Keratinocyte (primary cell): ENCODE measurements around the gene ADCY4. TPM values are rescaled to one million over a fixed set of nuclear protein-coding genes. Genes with fewer than 3 reads are reported as not detected.

Experiments used
- DNase-seq: peaks from one replicate; pipeline ENCODE4 v3.0.0-alpha.2; 2011; ENCODE audit warnings: low read depth, missing footprints, low spot score
- FAIRE-seq: peaks from 2 replicates; lab custom pipeline; 2011; peaks lifted over from hg19 to GRCh38; lab: Jason Lieb, UNC
- H2AFZ ChIP-seq: 2 replicates; pipeline ENCODE4 v1.6.0; 2012; ENCODE audit warnings: low read length, control low read depth, inconsistent platforms; ENCODE audit not compliant: control insufficient read depth
- H3K27ac ChIP-seq: 2 replicates; pipeline ENCODE4 v1.5.1; 2011; ENCODE audit warnings: low read length; ENCODE audit not compliant: control insufficient read depth, insufficient read depth
- H3K27me3 ChIP-seq: 3 replicates; pipeline ENCODE4 v1.6.0; 2011; ENCODE audit warnings: low read length; ENCODE audit not compliant: control insufficient read depth, insufficient read depth; ENCODE audit errors: extremely low read depth
- H3K36me3 ChIP-seq, 2 experiments: 2 replicates in 1 of 2; 3 replicates in 1 of 2; pipeline ENCODE4 v1.5.1; 2011; ENCODE audit warnings: low read length in 2 of 2, mild to moderate bottlenecking in 1 of 2; ENCODE audit not compliant: control insufficient read depth in 2 of 2, insufficient read depth in 2 of 2; ENCODE audit errors: extremely low read depth in 1 of 2
- H3K4me1 ChIP-seq: 3 replicates; pipeline ENCODE4 v1.5.1; 2011; ENCODE audit warnings: low read length; ENCODE audit not compliant: control insufficient read depth, insufficient read depth; ENCODE audit errors: extremely low read depth
- H3K4me2 ChIP-seq: 3 replicates; pipeline ENCODE4 v1.6.0; 2011; ENCODE audit warnings: low read depth, low read length; ENCODE audit not compliant: control insufficient read depth, insufficient read depth; ENCODE audit errors: extremely low read depth
- H3K4me3 ChIP-seq, 3 experiments: fragments of 200-600 bp in 1 of 3; sonication (generic) in 1 of 3; 2 replicates in 2 of 3; 3 replicates in 1 of 3; pipeline ENCODE4 v1.5.1; 2011 to 2016; ENCODE audit warnings: low read length in 3 of 3, mild to moderate bottlenecking in 3 of 3, control low read depth in 2 of 3, inconsistent platforms in 1 of 3, low read depth in 1 of 3, mixed read lengths in 1 of 3, mixed run types in 1 of 3, moderate library complexity in 1 of 3; ENCODE audit not compliant: control insufficient read depth in 2 of 3, insufficient read depth in 2 of 3; ENCODE audit errors: extremely low read depth in 1 of 3
- H3K79me2 ChIP-seq: 2 replicates; pipeline ENCODE4 v1.6.0; 2012; ENCODE audit warnings: low read length; ENCODE audit not compliant: control insufficient read depth, insufficient read depth
- H3K9ac ChIP-seq: 3 replicates; pipeline ENCODE4 v1.6.0; 2011; ENCODE audit warnings: low read length; ENCODE audit not compliant: control insufficient read depth, insufficient read depth; ENCODE audit errors: extremely low read depth
- H3K9me1 ChIP-seq: 3 replicates; pipeline ENCODE4 v1.6.0; 2011; ENCODE audit warnings: low read length; ENCODE audit not compliant: control insufficient read depth, insufficient read depth; ENCODE audit errors: extremely low read depth
- H3K9me3 ChIP-seq: 2 replicates; pipeline ENCODE4 v1.5.1; 2012; ENCODE audit warnings: low read depth, low read length; ENCODE audit not compliant: control insufficient read depth
- H4K20me1 ChIP-seq: 3 replicates; pipeline ENCODE4 v1.6.0; 2011; ENCODE audit warnings: low read length; ENCODE audit not compliant: control insufficient read depth, insufficient read depth; ENCODE audit errors: extremely low read depth
- EZH2 ChIP-seq: IDR thresholded peaks from one replicate; pipeline ENCODE4 v1.6.1; 2012; ENCODE audit warnings: inconsistent platforms, mild to moderate bottlenecking, low read length, moderate library complexity
- dilution Hi-C: fragments of 300-500 bp; cut with MboI; formaldehyde crosslinking; loops from one replicate; pipeline ENCODE4 v1.7.0; 2020; ENCODE audit warnings: low sequenced_read_pairs; ENCODE audit not compliant: extremely low pct_ligation_motif_present
- polyA plus RNA-seq, 5 experiments: library from polyadenylated mRNA; depleted of rRNA in 3 of 5; stranded (reverse) in 3 of 5; stranded (forward) in 1 of 5; unstranded in 1 of 5; fragments of >200 nt; gene quantifications; 1 replicate in 1 of 5; 2 replicates in 3 of 5; 3 replicates in 1 of 5; pipeline versions ENCODE4 v1.2.1 to v1.2.3, GENCODE V29; 2011 to 2012; ENCODE audit warnings: missing spikeins in 2 of 5, low read depth in 1 of 5, low replicate concordance in 1 of 5
- TF ChIP-seq, protein P1 (sequence below), 3 experiments: IDR thresholded peaks in 1 of 3; conservative IDR thresholded peaks in 1 of 3; optimal IDR thresholded peaks in 1 of 3; 2 replicates in 2 of 3; 3 replicates in 1 of 3; pipeline versions ENCODE3 to v1.5.1; 2011; ENCODE audit warnings: low read length in 3 of 3, mild to moderate bottlenecking in 3 of 3, moderate library complexity in 2 of 3, control low read depth in 1 of 3, inconsistent platforms in 1 of 3; ENCODE audit not compliant: insufficient read depth in 2 of 3; ENCODE audit errors: extremely low read depth in 1 of 3

ADCY4 gene
- polyA plus RNA-seq, 1 donor (not counting 4 experiments of a cell fraction or from before 2014, with no cell fraction given), result 0.21 TPM

DNA sequence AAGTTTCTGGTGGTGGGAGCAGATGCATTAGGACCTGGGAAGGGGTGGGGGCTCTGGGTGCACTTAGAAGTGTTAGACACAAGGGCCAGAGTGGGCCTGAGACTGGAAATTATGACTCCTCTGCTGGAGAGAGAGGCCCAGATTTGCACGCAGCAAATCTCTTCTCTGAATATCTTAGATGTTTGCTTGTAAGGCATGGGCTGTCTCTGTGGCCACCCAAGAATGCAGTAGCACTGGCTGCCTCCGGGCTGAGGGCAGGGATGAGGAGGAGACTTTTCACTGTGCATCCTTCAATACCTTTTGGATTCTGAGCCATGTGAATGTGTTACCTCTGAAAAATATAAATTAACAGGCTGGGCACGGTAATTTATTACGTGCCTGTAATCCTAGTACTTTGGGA is 49.5 kb downstream of the ADCY4 start:
- Histone ChIP-seq H3K9me3 (no peaks in the 10 kb centered on the region), H3K4me1 (peaks cover 11% of the 10 kb centered on the region)
- no peak for FAIRE-seq

DNA sequence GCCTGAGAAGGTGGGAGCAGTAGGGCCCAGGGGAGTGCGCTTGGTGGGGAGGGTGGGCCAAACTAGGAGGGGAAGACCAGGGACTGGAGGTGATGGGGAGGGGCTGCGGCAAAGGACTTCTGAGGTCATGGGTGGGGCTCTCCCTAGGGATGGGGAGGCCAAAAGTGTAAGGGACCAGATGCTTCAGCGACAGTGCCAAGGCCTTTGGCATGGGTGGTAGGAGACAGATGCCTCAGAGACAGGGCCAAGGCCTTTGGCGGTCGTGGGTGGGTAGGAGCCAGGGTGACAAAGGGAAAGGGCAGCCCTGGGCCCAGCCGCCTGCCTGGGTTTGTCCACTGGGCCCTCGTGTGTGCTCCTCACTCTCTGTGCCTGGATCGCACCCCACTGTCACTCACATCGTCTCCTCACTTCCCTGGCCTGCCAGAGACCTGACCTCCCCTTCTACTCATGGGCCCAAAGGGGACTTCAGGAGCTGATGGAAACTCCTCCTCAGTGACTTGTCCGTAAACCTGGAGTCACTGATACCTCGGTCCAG is 50.3 kb downstream of the ADCY4 start:
- dilution Hi-C loops, result no loop called here
- Histone ChIP-seq H3K9me1 (no peaks in the 10 kb centered on the region), H3K27ac (no peak overlapping the region), H2AFZ (no peak overlapping the region), H3K36me3 (peaks cover 2 to 4% of the 10 kb centered on the region in 2 experiments), H3K4me2 (no peak overlapping the region), H3K4me3 (no peak overlapping the region), H3K4me1 (peaks cover 14% of the 10 kb centered on the region), H4K20me1 (no peaks in the 10 kb centered on the region), H3K27me3 (no peaks in the 10 kb centered on the region), H3K79me2 (no peaks in the 10 kb centered on the region), H3K9ac (no peak overlapping the region), H3K9me3 (no peaks in the 10 kb centered on the region)
- FAIRE-seq (no peak), DNase-seq (no peak)
- TF ChIP-seq EZH2, result no peak
- TF ChIP-seq, protein P1, sequence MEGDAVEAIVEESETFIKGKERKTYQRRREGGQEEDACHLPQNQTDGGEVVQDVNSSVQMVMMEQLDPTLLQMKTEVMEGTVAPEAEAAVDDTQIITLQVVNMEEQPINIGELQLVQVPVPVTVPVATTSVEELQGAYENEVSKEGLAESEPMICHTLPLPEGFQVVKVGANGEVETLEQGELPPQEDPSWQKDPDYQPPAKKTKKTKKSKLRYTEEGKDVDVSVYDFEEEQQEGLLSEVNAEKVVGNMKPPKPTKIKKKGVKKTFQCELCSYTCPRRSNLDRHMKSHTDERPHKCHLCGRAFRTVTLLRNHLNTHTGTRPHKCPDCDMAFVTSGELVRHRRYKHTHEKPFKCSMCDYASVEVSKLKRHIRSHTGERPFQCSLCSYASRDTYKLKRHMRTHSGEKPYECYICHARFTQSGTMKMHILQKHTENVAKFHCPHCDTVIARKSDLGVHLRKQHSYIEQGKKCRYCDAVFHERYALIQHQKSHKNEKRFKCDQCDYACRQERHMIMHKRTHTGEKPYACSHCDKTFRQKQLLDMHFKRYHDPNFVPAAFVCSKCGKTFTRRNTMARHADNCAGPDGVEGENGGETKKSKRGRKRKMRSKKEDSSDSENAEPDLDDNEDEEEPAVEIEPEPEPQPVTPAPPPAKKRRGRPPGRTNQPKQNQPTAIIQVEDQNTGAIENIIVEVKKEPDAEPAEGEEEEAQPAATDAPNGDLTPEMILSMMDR (optimal IDR thresholded peaks at IDR 0.05 in 1 of 3, IDR thresholded peaks at IDR 0.05 in 1 of 3, conservative IDR thresholded peaks at IDR 0.05 in 1 of 3; ENCODE audit: extremely low read depth in 1 of 3, insufficient read depth in 2 of 3, low read length in 3 of 3), result no peak

More for the DNA sequence above, 49.5 kb downstream of the ADCY4 start:
- no peak for DNase-seq
- no peak for TF ChIP-seq EZH2
- TF ChIP-seq, protein P1 (optimal IDR thresholded peaks at IDR 0.05 in 1 of 3, IDR thresholded peaks at IDR 0.05 in 1 of 3, conservative IDR thresholded peaks at IDR 0.05 in 1 of 3; ENCODE audit: extremely low read depth in 1 of 3, insufficient read depth in 2 of 3, low read length in 3 of 3), result no peak
- Histone ChIP-seq H3K36me3 (peaks cover 8 to 11% of the 10 kb centered on the region in 2 experiments), H3K4me2 (no peak overlapping the region), H2AFZ (no peak overlapping the region), H4K20me1 (no peaks in the 10 kb centered on the region), H3K9ac (no peak overlapping the region), H3K27ac (no peak overlapping the region), H3K79me2 (no peaks in the 10 kb centered on the region), H3K9me1 (no peaks in the 10 kb centered on the region), H3K27me3 (no peaks in the 10 kb centered on the region), H3K4me3 (no peak overlapping the region)
- dilution Hi-C loops, result no loop called here
